ENCODE results near the gene FBXO9. TPM values are rescaled to one million over a fixed set of nuclear protein-coding genes. Genes with fewer than 3 reads are reported as not detected.
A peak's percentile ranks its signal among the peaks of the same experiment; 100 is the strongest.

The FBXO9 gene
- total RNA-seq, 1 experiment from 2014 or later, result 68.4 TPM

- H3K18ac ChIP-seq (ENCODE audit: insufficient read length, low read depth, low read length), result no peak overlapping the region
- no peak overlapping the region for H2BK20ac ChIP-seq (ENCODE audit: low read depth, low read length, poor library complexity, severe bottlenecking)
- no peak overlapping the region for H3T11ph ChIP-seq (ENCODE audit: low read length)
- no peaks in the 10 kb centered on the region for H3K9me3 ChIP-seq (ENCODE audit: control insufficient read depth, low read depth, low read length)
- 0 out of 2 replicates have a peak, but pooled peaks cover 3% of the 10 kb centered on the region for H3K4me1 ChIP-seq (ENCODE audit: insufficient read depth, low read length)
- H3K4me3 Mint-ChIP-seq, result peak overlapping the region; percentile 98 to 99
- H2BK15ac ChIP-seq (ENCODE audit: low read depth, low read length), result no peak overlapping the region
- TF ChIP-seq CTCF (conservative IDR thresholded peaks at IDR 0.05), result no peak
- no peak overlapping the region for H4K91ac ChIP-seq (ENCODE audit: insufficient read length, low read depth, low read length)
- peak overlapping the region; percentile 96 to 99 (median 97) for H3K27ac Mint-ChIP-seq
- no peaks in the 10 kb centered on the region; the same call in 1 of the 2 replicates for H3K79me2 ChIP-seq (ENCODE audit: insufficient read depth, low read length)
- peak overlapping the region; percentile 67 for H2AFZ ChIP-seq (ENCODE audit: low read length)
- no peak overlapping the region for H2BK12ac ChIP-seq (ENCODE audit: insufficient read length, low read depth, low read length)
- no peaks in the 10 kb centered on the region for H3K79me1 ChIP-seq (ENCODE audit: insufficient read depth, low read depth, low read length, poor library complexity, severe bottlenecking)
- no peak overlapping the region for H3K14ac ChIP-seq (ENCODE audit: insufficient read depth, low read length)
- no peak overlapping the region for H4K8ac ChIP-seq (replicated peaks; ENCODE audit: insufficient read length, low read depth, low read length)
- H3K23me2 ChIP-seq (ENCODE audit: insufficient read length, low read depth, low read length, poor library complexity, severe bottlenecking), result peaks cover 11% of the 10 kb centered on the region
- no peak overlapping the region for H2BK120ac ChIP-seq (ENCODE audit: low read depth, low read length, poor library complexity, severe bottlenecking)
- WGBS (ENCODE audit: extremely low coverage, insufficient read length, low lambda C conversion rate), result no CpG with 5 or more reads among the region's 26 CpGs
- H3K4ac ChIP-seq (ENCODE audit: low read depth, low read length), result no peak overlapping the region
- peaks cover 26 to 29% of the 10 kb centered on the region in 2 experiments for H3K4me1 Mint-ChIP-seq
- no peak overlapping the region for H3K23ac ChIP-seq (ENCODE audit: insufficient read length, low read depth, low read length)
- no peaks in the 10 kb centered on the region; the same call in 1 of the 2 replicates for H3K27me3 Mint-ChIP-seq (ENCODE audit: low read depth)
- H3K36me3 Mint-ChIP-seq (ENCODE audit: insufficient read depth in 1 of 3, low read depth in 3 of 3), result peaks cover 0 to 2% (median 1%) of the 10 kb centered on the region in 3 experiments; a peak in 3 of 7 replicates
- H3K27me3 ChIP-seq (ENCODE audit: insufficient read depth, low read length), result no peaks in the 10 kb centered on the region
- no peak overlapping the region for H4K5ac ChIP-seq (ENCODE audit: insufficient read length, low read depth, low read length)
- H2AK5ac ChIP-seq (ENCODE audit: insufficient read length, low read length), result no peak overlapping the region
- H3K27ac ChIP-seq (ENCODE audit: insufficient read length, low read depth, low read length), result no peak overlapping the region
- H3K56ac ChIP-seq (ENCODE audit: insufficient read length, low read depth, low read length), result no peak overlapping the region
- H3K9ac ChIP-seq (ENCODE audit: extremely low read depth, insufficient read length, low read length), result peak overlapping the region; percentile 33
- no peaks in the 10 kb centered on the region for H3K9me3 Mint-ChIP-seq
- peak overlapping the region; percentile 71 for H3K4me2 ChIP-seq (ENCODE audit: insufficient read depth, insufficient read length, low read length)
- H2BK5ac ChIP-seq (ENCODE audit: insufficient read length, low read length), result no peak overlapping the region
- DNase-seq, result peak; percentile 97
- no peaks in the 10 kb centered on the region for H4K20me1 ChIP-seq (ENCODE audit: control insufficient read depth, insufficient read depth, insufficient read length)
Observed at GRCh38 chr6:53064726-53065265, 408 bp upstream of the FBXO9 start.
